ENCODE measurements around the gene MCRS1.

The MCRS1 gene

GRCh38 chr12:49580572-49581535 is 12.9 kb upstream of the MCRS1 start:
- Histone ChIP-seq H3K27me3 (ENCODE audit: control insufficient read depth, low read length) (no peaks in the 10 kb centered on the region), H3K9me3 (ENCODE audit: control insufficient read depth, insufficient read depth, low read length) (no peaks in the 10 kb centered on the region), H3K9me2 (replicated peaks; ENCODE audit: control insufficient read depth, low read length) (no peaks in the 10 kb centered on the region), H3K4me1 (ENCODE audit: control insufficient read depth, low read length) (peaks cover 2% of the 10 kb centered on the region; the same call in 1 of the 2 replicates), H4K20me1 (ENCODE audit: control insufficient read depth, insufficient read depth, low read depth, low read length) (no peaks in the 10 kb centered on the region), H3F3A (ENCODE audit: control insufficient read depth, insufficient read depth) (no peaks in the 10 kb centered on the region), H3K79me2 (ENCODE audit: control insufficient read depth, low read length) (peaks cover 15% of the 10 kb centered on the region), H3K36me3 (ENCODE audit: control insufficient read depth, low read length) (peaks cover 14% of the 10 kb centered on the region), H3K4me2 (ENCODE audit: low read length) (no peak overlapping the region), H3K27ac (ENCODE audit: low read depth, low read length) (no peak overlapping the region), H3K4me3 (ENCODE audit: low read length) (no peak overlapping the region)
- TF ChIP-seq EZH2phosphoT487 (IDR thresholded peaks at IDR 0.05; ENCODE audit: borderline replicate concordance, low read length) (no peak), CTCF (IDR thresholded peaks at IDR 0.05; ENCODE audit: low read depth, low read length, poor library complexity, severe bottlenecking) (peak; percentile 93)

- no peak overlapping the region for H3K27ac ChIP-seq (ENCODE audit: low read depth, low read length)
- H3K4me2 ChIP-seq (ENCODE audit: low read length) = no peak overlapping the region
- peaks cover 15% of the 10 kb centered on the region for H3K79me2 ChIP-seq (ENCODE audit: control insufficient read depth, low read length)
- H3K36me3 ChIP-seq (ENCODE audit: control insufficient read depth, low read length) = peaks cover 22% of the 10 kb centered on the region
- peaks cover 2% of the 10 kb centered on the region; the same call in 1 of the 2 replicates for H3K4me1 ChIP-seq (ENCODE audit: control insufficient read depth, low read length)
- no peaks in the 10 kb centered on the region for H3K27me3 ChIP-seq (ENCODE audit: control insufficient read depth, low read length)
- H3K9me2 ChIP-seq (replicated peaks; ENCODE audit: control insufficient read depth, low read length) = no peaks in the 10 kb centered on the region
- H3K4me3 ChIP-seq (ENCODE audit: low read length) = no peak overlapping the region
- H4K20me1 ChIP-seq (ENCODE audit: control insufficient read depth, insufficient read depth, low read depth, low read length) = no peaks in the 10 kb centered on the region
- no peak for TF ChIP-seq CTCF (IDR thresholded peaks at IDR 0.05; ENCODE audit: low read depth, low read length, poor library complexity, severe bottlenecking)
- TF ChIP-seq EZH2phosphoT487 (IDR thresholded peaks at IDR 0.05; ENCODE audit: borderline replicate concordance, low read length) = no peak
- H3K9me3 ChIP-seq (ENCODE audit: control insufficient read depth, insufficient read depth, low read length) = no peaks in the 10 kb centered on the region
- no peaks in the 10 kb centered on the region for H3F3A ChIP-seq (ENCODE audit: control insufficient read depth, insufficient read depth)
Measured at GRCh38 chr12:49578471-49579112, 10.7 kb upstream of the MCRS1 start.

GRCh38 chr12:49577589-49578315 is 9.8 kb upstream of the MCRS1 start:
- Histone ChIP-seq H3K4me2 (ENCODE audit: low read length) (no peak overlapping the region), H3K27ac (ENCODE audit: low read depth, low read length) (no peak overlapping the region), H3K79me2 (ENCODE audit: control insufficient read depth, low read length) (peaks cover 24% of the 10 kb centered on the region), H3K9me2 (replicated peaks; ENCODE audit: control insufficient read depth, low read length) (no peaks in the 10 kb centered on the region), H3K27me3 (ENCODE audit: control insufficient read depth, low read length) (no peaks in the 10 kb centered on the region), H4K20me1 (ENCODE audit: control insufficient read depth, insufficient read depth, low read depth, low read length) (no peaks in the 10 kb centered on the region), H3K4me1 (ENCODE audit: control insufficient read depth, low read length) (peaks cover 2% of the 10 kb centered on the region; the same call in 1 of the 2 replicates), H3K9me3 (ENCODE audit: control insufficient read depth, insufficient read depth, low read length) (no peaks in the 10 kb centered on the region), H3F3A (ENCODE audit: control insufficient read depth, insufficient read depth) (no peaks in the 10 kb centered on the region), H3K36me3 (ENCODE audit: control insufficient read depth, low read length) (peaks cover 23% of the 10 kb centered on the region), H3K4me3 (ENCODE audit: low read length) (no peak overlapping the region)
- no peak for TF ChIP-seq CTCF (IDR thresholded peaks at IDR 0.05; ENCODE audit: low read depth, low read length, poor library complexity, severe bottlenecking)
- no peak for TF ChIP-seq EZH2phosphoT487 (IDR thresholded peaks at IDR 0.05; ENCODE audit: borderline replicate concordance, low read length)

Data from DOHH2 (cell line).